HG02840 (cell line): Measurements from ENCODE around the gene HS3ST3B1.

Source experiments
- ATAC-seq: cut with Tn5 transposase; IDR thresholded peaks from one replicate; pipeline ENCODE4 v1.9.1; 2021; ENCODE audit warnings: mild to moderate bottlenecking, moderate library complexity, moderate number of reproducible peaks; ENCODE audit not compliant: unreplicated experiment, low FRiP score

The HS3ST3B1 gene

DNA sequence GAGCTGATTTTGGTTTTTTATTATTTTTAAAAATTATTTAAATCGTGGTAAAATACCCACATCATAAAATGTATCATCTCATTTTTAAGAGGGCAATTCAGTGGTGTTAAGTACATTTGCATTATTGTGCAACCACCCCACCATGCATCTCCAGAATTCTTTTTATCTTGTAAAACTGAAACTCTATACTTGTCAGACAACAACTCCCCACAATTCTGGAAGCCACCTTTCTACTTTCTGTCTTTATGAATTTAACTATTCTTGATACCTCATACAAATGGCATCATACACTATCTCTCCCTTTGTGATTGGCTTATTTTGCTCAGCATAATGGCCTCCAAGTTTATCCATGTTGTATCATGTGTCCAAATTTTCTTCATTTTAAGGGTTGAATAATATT lies 97.9 kb downstream of the HS3ST3B1 start:
- no peak for ATAC-seq
